ENCODE measurements around the gene EVI5L. TPM values are rescaled to one million over a fixed set of nuclear protein-coding genes. Genes with fewer than 3 reads are reported as not detected.

EVI5L gene
- total RNA-seq, 2 donors from 2014 or later: 4.6 to 7.8 TPM

DNA sequence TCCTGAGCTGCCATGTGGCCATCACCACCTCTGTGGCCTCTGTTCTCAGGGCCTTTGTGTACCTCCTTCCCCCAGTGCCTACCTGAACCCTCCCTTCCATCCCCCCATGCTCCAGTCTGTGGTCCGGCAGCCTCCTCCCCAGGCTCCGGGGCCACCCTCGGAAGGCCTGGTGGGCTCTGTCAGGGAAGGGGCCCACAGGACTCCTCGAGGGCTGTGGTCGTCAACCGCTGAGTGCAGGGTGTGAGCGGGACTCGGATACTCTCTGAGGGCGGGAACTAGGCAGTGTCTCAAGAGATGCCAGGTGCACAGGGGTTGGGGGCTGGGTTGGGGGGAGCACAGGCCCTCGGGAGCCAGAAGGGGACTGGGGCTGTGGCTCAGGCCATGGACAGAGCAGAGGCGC is 77.5 kb downstream of the EVI5L start:
- no peak overlapping the region for H3K27ac Mint-ChIP-seq
- no peaks in the 10 kb centered on the region for H3K9me3 Mint-ChIP-seq
- H3K36me3 Mint-ChIP-seq: peaks cover 10% of the 10 kb centered on the region in 2 donors
- ATAC-seq: no peak
- DNase-seq (ENCODE audit: low spot score in 2 of 2): no peak

GRCh38 chr19:7908078-7908699 is 78.2 kb downstream of the EVI5L start:
- H3K27ac Mint-ChIP-seq: no peak overlapping the region
- ATAC-seq (no peak), DNase-seq (ENCODE audit: low spot score in 2 of 2) (peak in 1 of 2 donors; percentile 54)
- H3K36me3 Mint-ChIP-seq: peaks cover 10 to 15% of the 10 kb centered on the region in 2 donors
- H3K9me3 Mint-ChIP-seq: no peaks in the 10 kb centered on the region

- no peak overlapping the region for H3K27ac Mint-ChIP-seq
- no peak for ATAC-seq
- H3K9me3 Mint-ChIP-seq: no peaks in the 10 kb centered on the region
- H3K36me3 Mint-ChIP-seq: peaks cover 10 to 15% of the 10 kb centered on the region in 2 donors
- DNase-seq (ENCODE audit: low spot score in 2 of 2): peak in 1 of 2 donors; percentile 56
Measured at GRCh38 chr19:7908742-7909461, 78.9 kb downstream of the EVI5L start.

DNA sequence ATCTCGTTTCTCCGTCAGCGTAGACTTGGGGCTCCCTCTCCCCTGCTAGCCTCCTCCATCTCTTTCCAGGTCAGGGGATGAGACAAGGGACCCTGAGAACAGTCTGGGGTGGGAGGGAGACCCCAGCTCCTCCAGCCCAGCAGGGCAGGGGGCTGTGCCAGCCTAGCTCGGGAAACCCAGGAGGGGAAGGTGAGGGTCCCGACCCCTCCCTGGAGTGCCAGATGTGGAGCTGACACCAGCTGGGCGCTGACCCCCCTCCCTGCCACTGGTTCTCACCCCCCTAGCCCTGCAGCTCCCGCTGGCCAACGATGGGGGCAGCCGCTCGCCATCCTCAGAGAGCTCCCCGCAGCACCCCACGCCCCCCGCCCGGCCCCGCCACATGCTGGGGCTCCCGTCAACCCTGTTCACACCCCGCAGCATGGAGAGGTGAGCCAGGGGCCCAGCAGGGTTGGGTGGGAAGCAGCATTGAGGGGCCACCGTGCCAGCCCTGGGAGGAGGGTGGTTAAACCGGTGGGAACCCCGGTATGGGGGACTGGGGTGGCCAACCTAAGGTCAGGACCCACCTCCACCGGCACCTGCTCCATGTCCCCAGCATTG is 79.6 kb downstream of the EVI5L start:
- H3K27ac Mint-ChIP-seq: no peak overlapping the region
- DNase-seq (ENCODE audit: low spot score in 2 of 2) (no peak), ATAC-seq (no peak)
- H3K9me3 Mint-ChIP-seq: no peaks in the 10 kb centered on the region
- H3K36me3 Mint-ChIP-seq: peaks cover 8 to 12% of the 10 kb centered on the region in 2 donors

GRCh38 chr19:7910321-7911161 is 80.5 kb downstream of the EVI5L start:
- ATAC-seq: no peak
- peaks cover 0 to 5% of the 10 kb centered on the region in 2 donors for H3K36me3 Mint-ChIP-seq
- DNase-seq (ENCODE audit: low spot score in 2 of 2): no peak
- H3K9me3 Mint-ChIP-seq: no peaks in the 10 kb centered on the region
- no peak overlapping the region for H3K27ac Mint-ChIP-seq

DNA sequence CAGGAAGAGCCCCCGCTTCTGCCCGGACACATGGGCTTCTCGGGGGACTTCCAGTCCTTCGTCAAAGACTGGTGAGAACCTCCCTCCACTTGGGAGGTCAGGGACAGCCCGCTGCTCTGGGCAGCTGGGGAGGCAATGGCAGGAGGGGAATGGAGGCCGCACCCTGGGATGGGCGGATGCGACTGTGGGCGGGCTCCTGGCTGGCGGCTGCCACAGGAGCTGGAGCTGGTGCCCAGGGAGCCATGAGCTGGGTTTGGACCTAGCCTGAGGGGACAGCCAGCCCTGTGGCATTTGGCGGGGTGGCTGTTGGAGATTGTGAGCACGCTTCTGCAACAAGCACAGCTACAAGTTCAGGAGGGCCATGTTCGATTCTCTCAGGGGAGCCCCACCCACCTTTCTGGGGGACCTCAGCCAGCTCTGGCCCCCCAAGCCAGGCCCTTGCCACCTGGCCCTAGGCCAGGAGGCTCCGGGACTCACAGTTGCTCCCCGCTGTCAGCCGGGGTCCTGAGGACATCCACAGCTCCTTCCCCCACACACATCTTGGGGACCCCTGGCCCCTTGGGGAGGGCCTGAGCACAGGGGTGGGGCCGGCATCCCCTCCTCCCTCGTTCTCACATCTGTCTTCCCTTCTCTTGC is 81.6 kb downstream of the EVI5L start:
- Mint-ChIP-seq H3K27ac (peak overlapping the region in 1 of 2 donors; percentile 72), H3K9me3 (no peaks in the 10 kb centered on the region), H3K36me3 (peaks cover 0 to 5% of the 10 kb centered on the region in 2 donors)
- DNase-seq (ENCODE audit: low spot score in 2 of 2): no peak
- ATAC-seq: no peak

DNA sequence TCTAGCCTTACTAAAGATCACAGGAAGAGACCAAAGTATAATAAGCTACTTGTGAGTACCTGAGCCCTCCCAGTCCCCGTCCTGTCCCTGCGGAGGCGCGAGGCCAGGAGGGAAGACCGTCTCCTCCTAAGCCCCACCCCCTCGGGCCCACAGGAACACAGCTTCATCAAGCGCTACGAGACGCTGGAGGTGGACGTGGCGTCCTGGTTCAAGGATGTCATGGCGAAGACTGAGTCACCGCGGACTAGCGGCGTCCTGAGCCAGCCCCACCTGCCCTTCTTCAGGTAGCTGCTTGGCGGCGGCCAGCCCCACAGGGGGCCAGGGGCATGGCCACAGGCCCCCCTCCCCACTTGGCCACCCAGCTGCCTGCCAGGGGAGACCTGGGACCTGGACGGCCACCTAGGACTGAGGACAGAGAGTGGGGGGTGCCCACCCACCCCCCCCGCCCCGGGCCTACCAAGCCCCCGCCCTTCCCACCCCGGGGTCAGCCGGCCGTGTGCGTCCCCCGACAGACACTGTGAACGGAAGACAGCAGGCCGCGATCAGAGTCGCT is 82.2 kb downstream of the EVI5L start:
- Mint-ChIP-seq H3K9me3 (no peaks in the 10 kb centered on the region), H3K36me3 (peaks cover 0 to 5% of the 10 kb centered on the region in 2 donors), H3K27ac (no peak overlapping the region)
- DNase-seq (ENCODE audit: low spot score in 2 of 2) (no peak), ATAC-seq (no peak)

DNA sequence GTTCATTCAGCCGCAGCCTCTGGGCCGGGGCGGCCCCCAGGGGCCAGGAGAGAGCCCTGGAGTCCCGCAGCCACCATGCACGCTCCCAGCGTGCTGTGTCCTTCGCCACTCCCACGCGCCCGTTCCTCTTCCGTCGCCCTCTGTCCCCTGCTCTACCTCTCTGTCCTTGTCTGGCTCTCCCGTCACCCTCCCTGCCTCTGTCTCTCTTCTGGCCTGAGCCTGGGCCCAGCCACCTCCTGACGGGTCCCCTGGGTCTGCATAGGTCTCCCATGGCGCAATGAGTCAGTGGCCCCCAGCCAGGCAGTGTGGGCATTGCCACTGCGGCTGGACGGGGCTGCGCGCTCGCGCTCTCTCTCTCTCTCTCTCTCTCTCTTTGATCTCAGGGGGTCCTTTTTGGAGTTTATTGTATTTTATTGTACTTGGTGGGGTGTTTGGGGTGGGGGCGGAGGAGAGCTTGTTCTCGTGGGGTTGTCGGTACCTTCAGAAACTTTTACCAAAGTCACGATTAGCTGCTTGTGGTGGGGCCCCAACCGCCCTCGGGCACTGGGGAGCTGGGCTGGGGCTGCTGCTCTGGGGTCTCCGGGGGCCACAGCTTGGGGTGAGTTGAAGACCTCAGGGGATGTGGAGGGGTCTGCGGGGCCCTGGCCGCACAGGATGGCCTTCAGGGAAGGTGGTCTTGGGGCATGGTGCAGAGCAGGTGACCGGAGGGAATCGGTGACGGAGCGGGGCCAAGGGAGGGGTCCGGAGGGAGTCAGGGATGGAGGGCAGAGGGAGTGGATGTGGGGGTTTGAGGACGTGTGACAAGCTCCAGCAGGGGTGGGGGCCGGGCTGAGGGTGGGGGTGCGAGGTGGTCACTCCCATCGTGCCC is 82.9 kb downstream of the EVI5L start:
- H3K36me3 Mint-ChIP-seq: peaks cover 0 to 5% of the 10 kb centered on the region in 2 donors
- H3K27ac Mint-ChIP-seq: no peak overlapping the region
- H3K9me3 Mint-ChIP-seq: no peaks in the 10 kb centered on the region
- ATAC-seq (no peak), DNase-seq (ENCODE audit: low spot score in 2 of 2) (no peak)

- Mint-ChIP-seq H3K27ac (no peak overlapping the region), H3K9me3 (no peaks in the 10 kb centered on the region), H3K36me3 (peaks cover 0 to 5% of the 10 kb centered on the region in 2 donors)
- ATAC-seq: no peak
- DNase-seq (ENCODE audit: low spot score in 2 of 2): no peak
Measured at GRCh38 chr19:7913652-7914051, 83.6 kb downstream of the EVI5L start.

DNA sequence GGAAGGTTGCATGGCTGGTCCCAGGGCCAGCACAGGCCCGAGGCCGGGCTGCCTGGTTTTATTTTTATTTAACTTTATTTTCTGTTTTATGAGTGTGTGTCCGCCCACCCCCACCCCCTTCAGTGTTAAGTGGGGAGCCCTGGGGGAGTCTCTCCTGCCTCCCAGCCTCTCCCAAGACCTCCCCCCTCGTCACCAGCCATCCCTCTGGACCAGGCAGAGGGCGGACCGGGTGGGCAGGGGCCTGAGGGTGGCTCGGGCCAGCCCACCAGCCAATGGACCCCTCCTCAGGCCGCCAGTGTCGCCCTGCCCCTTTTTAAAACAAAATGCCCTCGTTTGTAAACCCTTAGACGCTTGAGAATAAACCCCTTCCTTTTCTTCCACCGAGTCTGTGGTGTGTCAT is 84.1 kb downstream of the EVI5L start:
- DNase-seq (ENCODE audit: low spot score in 2 of 2) (no peak), ATAC-seq (no peak)
- H3K27ac Mint-ChIP-seq: no peak overlapping the region
- no peaks in the 10 kb centered on the region for H3K9me3 Mint-ChIP-seq
- H3K36me3 Mint-ChIP-seq: peaks cover 0 to 5% of the 10 kb centered on the region in 2 donors

Other genes starting within 250 kb of the EVI5L start
- under 1 TPM; 0.07 to 0.80 TPM for gene CAMSAP3, start 234.4 kb upstream of the EVI5L start, total RNA-seq
- gene XAB2, start 200.7 kb upstream of the EVI5L start, total RNA-seq: 10 to 100 TPM; 46.4 to 65.6 TPM
- 100 to 1,000 TPM; 101 to 108 TPM for gene PET100, start 200.4 kb upstream of the EVI5L start, total RNA-seq
- gene PCP2, start 196.5 kb upstream of the EVI5L start, total RNA-seq: 1 to 10 TPM; 1.8 to 4.2 TPM
- 100 to 1,000 TPM; 103 to 111 TPM for gene STXBP2, start 193.1 kb upstream of the EVI5L start, total RNA-seq
- not detected for gene RETN, start 161.2 kb upstream of the EVI5L start, total RNA-seq
- gene MCEMP1, start 153.1 kb upstream of the EVI5L start, total RNA-seq: not detected
- 10 to 100 TPM; 58.9 to 84.4 TPM for gene TRAPPC5, start 149.4 kb upstream of the EVI5L start, total RNA-seq
- gene FCER2, start 128.1 kb upstream of the EVI5L start, total RNA-seq: under 1 TPM; 0.56 to 0.57 TPM
- gene CLEC4G, start 98.1 kb upstream of the EVI5L start, total RNA-seq: not detected
- gene CD209, start 82.7 kb upstream of the EVI5L start, total RNA-seq: not detected
- not detected for gene CLEC4M, start 67.0 kb upstream of the EVI5L start, total RNA-seq
- under 1 TPM; 0.20 to 0.97 TPM for gene PRR36, start 44.2 kb downstream of the EVI5L start, total RNA-seq
- not detected for gene LRRC8E, start 58.3 kb downstream of the EVI5L start, total RNA-seq
- 10 to 100 TPM; 38.4 to 55.3 TPM for gene MAP2K7, start 73.7 kb downstream of the EVI5L start, total RNA-seq
- 1 to 10 TPM; 3.3 to 5.8 TPM for gene TGFBR3L, start 84.6 kb downstream of the EVI5L start, total RNA-seq
- gene SNAPC2, start 90.1 kb downstream of the EVI5L start, total RNA-seq: 10 to 100 TPM; 16.0 to 22.0 TPM
- gene CTXN1, start 95.9 kb downstream of the EVI5L start, total RNA-seq: under 1 TPM in 1 of 2 donors, not detected in 1; 0.78 TPM
- 10 to 100 TPM; 66.0 to 99.3 TPM for gene TIMM44, start 113.4 kb downstream of the EVI5L start, total RNA-seq
- 100 to 1,000 TPM; 121 to 146 TPM for gene ELAVL1, start 175.4 kb downstream of the EVI5L start, total RNA-seq
- gene CCL25, start 222.5 kb downstream of the EVI5L start, total RNA-seq: under 1 TPM in 1 of 2 donors, not detected in 1; 0.56 TPM